Measurements from ENCODE around the gene CCDC158.
"Not testable (repeated sequence)": the region's sequence is repeated elsewhere in the genome, so short reads cannot be mapped to it uniquely, and the experiment has no call there.

- not testable (repeated sequence) for TF ChIP-seq CTCF (IDR thresholded peaks at IDR 0.05; ENCODE audit: insufficient read depth, low read length, poor library complexity, severe bottlenecking); EZH2phosphoT487 (conservative IDR thresholded peaks at IDR 0.05; ENCODE audit: low read length)
These were observed 2.2 kb upstream of the CCDC158 start for GRCh38 chr4:76423159-76423558.
